GM12801 (cell line): Measurements from ENCODE around the gene TRAF1.

Experiments
- TF ChIP-seq, protein P1 (sequence below): IDR thresholded peaks from one replicate; pipeline ENCODE4 v1.5.1; 2011; ENCODE audit warnings: control low read depth; ENCODE audit not compliant: insufficient read length; ENCODE audit errors: extremely low read depth

The TRAF1 gene

DNA sequence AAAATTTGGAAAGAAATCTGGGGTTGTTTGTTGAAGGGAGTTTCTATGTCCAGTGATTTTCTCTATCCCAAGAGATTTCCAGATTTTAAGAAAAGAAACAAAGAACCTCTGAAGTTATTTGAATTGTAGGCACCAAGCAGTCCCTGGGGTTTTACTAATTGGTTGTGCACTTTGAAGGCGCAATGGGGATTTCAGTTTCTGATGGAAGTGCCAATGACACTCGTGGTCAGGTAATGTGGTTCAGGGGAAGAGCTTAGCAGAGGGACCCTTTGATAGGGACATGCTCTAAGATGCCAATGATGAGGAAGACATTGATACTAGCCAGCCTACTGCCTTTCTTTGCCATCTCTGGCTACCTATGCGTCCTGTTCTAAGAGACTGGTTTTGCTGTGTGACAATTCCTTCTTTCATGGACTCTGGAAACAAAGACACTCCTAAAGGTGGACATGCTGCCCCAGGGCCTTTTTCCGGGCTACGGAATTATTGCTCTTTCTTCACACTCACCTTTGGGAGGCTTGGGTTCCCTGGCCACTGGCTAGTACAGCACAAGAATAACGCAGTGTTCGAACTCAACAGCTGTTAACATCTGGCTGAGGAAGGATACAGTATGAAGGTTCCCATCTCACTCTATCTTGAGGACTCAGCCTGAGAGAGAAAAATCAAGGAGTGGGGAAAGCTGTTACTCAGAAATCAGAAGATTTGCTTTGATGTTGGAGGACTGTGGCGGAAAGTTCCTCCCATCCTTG is 6.9 kb upstream of the TRAF1 start:
- TF ChIP-seq, protein P1, sequence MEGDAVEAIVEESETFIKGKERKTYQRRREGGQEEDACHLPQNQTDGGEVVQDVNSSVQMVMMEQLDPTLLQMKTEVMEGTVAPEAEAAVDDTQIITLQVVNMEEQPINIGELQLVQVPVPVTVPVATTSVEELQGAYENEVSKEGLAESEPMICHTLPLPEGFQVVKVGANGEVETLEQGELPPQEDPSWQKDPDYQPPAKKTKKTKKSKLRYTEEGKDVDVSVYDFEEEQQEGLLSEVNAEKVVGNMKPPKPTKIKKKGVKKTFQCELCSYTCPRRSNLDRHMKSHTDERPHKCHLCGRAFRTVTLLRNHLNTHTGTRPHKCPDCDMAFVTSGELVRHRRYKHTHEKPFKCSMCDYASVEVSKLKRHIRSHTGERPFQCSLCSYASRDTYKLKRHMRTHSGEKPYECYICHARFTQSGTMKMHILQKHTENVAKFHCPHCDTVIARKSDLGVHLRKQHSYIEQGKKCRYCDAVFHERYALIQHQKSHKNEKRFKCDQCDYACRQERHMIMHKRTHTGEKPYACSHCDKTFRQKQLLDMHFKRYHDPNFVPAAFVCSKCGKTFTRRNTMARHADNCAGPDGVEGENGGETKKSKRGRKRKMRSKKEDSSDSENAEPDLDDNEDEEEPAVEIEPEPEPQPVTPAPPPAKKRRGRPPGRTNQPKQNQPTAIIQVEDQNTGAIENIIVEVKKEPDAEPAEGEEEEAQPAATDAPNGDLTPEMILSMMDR: no peak

DNA sequence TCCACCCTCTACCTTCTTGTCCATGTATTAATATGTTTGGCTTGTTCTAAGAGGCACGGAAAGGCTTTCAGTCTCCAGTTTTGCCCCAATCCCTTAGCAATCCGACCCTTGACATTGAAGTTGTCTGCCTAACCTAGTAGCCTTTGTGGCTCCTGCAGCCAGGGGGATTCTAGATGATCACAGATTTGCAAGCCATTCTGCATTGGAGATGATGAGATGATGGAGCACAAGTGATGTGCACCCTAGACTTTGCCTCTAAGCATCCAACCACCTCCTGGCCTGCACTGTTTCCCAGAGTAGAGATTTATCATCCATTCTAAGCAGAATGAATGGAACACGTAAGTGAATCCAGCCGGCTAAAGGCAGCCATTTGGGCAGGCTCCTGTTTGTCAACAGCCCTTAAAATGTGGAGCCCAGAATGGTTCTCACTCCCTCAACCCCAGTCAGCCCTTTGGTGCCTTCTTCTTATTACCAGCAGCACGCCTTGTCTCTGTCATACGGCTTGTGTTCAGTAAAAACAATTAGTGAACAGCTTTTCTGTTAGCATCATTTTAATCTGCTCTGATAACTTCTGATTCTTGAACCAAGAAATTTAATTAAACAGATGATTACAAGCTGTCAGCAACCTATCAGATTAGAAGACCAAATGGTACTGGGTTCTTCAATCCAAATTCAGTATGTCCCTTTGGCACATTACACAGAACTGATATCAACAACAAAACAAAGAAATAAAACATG is 5.7 kb upstream of the TRAF1 start:
- TF ChIP-seq, protein P1: no peak

DNA sequence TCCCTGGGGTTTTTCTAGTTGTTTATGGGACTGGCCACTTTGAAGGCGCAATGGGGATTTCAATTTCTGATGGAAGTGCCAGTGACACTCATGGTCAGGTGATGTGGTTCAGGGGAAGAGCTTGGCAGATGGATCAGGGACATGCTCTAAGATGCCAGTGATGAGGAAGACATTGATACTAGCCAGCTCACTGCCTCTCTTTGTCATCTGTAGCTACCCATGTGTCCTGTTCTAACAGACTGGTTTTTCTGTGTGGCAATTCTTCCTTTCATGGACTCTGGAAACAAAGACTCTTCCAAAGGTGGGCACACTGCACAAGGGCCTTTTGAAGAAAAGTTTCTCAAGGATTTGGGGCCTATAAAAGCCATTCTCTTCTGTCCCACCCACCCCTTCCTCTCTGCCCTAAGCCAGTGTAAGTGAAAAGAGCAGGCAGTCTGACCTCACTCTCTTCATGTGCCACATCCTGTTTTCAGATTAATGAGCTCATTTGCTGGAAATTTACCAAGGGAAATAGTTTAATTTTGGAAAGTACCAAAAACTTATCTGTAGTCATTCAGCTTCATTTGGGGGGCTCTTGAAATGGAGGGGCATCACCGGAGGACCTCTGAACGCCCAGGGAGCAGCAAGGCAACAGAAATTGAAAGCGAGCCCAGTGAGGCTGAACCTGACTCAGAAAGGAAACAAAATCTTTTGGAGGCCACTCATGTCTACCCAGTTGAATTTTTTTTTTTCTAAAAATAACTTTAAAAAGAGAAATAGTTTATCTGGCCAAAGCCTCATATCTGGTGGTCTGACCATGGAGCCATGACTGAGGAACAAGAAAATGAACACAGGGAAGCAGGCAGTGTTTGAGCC is 4.9 kb upstream of the TRAF1 start:
- TF ChIP-seq, protein P1: no peak

DNA sequence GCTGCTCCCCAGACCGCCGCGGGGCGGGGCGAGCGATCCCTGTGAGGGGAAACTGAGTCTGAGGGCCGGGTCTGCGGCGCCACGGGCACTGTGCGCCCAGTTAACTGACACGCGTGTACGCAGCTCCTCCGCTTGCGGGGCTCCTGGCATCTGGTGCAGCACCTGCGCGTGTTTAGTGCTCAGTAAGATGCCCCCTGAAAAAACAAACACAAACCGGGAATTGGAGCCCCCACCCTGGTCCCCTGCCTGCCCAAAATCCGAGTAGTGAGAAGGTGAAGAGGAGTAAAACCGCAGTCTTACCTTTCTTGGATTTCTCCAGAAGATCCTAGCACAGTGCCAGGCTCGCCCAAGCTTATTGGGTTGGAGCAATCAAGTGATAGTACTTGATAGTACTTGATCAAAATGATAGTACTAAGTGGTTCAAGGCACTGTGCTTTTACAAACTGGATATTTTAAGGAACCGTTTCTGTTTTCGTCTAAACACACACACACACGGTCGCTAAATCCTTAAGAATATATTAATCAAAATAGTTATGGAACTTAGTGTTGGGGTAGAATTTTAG is 2.7 kb upstream of the TRAF1 start:
- TF ChIP-seq, protein P1: no peak

DNA sequence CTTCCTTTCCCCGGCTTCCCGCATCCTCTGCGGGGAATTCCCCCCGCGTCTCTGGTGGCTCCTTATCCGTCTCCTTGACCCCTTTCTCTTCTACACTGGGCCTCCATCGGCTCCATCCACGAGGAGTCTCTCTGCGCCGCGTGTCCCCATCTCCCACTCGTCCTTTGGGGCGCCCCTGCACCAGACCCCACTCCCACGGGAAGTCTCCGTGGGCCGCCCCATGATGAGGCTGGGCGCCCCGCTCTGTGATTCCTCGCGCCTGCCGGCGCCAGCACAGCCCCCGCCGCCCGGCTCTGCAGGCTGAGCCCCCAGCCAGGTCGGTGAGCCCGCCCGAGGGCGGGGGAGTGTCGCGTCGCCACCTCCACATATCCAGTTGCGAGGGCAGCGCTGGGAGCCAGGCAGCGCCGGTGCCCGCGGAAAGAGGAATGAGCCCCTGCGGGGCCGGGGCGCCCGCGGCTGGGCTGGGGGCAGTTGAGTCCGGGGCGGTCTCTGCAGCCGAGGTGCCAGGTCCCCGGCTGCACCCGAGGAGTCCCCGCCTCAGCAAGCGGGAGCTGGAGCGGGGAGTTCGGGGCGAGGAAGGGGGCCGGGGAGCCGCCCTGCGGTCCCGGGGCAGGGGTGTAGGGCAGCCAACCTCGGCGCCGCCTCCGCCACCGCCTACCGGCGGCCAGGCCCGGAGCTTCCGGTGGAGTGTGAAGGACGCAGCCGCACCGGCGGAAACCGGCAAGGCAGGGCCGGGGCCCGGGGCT is 2.1 kb upstream of the TRAF1 start:
- TF ChIP-seq, protein P1: no peak

DNA sequence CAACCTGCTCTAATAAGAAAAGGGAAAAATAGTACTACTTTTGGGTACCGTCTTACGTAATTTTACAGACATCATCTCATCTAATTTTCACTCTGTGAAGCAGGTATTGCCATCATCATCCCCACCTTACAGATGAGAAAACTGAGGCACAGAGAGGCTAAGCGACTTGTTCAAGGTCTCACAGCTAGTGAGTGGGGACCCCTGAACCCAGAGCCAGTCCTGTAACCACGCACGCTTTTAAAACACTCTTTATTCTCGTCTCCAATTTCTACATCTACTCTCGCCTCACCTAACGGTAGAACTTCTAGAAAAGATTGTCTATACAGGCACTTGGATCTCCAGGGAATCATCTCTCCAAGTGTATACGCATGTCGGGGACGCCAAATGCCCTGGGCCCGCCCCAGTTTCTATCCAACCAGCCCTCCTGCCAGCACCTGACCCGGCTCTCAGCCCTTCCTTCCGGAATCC is 1.5 kb upstream of the TRAF1 start:
- TF ChIP-seq, protein P1: no peak
